Activated T-helper 1 cell treated with anti-CD3 and anti-CD28 coated beads, Interleukin-12 subunit alpha, Interleukin-12 subunit beta, Interleukin-2, Interleukin-4 antibody, amounts not matched to agents 30 ng/mL and 10 ng/mL and 1 ng/mL, durations not matched to agents 14 hours and 24 hours and 36 hours (primary cell): Measurements from ENCODE around the gene TLN1. TPM values are rescaled to one million over a fixed set of nuclear protein-coding genes. Genes with fewer than 3 reads are reported as not detected.

Source experiments
- DNase-seq: peaks from one replicate; pipeline ENCODE4 v3.0.0; 2021; ENCODE audit warnings: low spot score
- H3K27ac Mint-ChIP-seq: one replicate; pipeline ENCODE4 v1.8.0; 2021; ENCODE audit warnings: mild to moderate bottlenecking, mixed read lengths
- H3K27me3 Mint-ChIP-seq: one replicate; pipeline ENCODE4 v1.8.0; 2022; ENCODE audit warnings: mild to moderate bottlenecking, moderate library complexity, mixed read lengths; ENCODE audit not compliant: insufficient read depth
- H3K36me3 Mint-ChIP-seq: one replicate; pipeline ENCODE4 v1.8.0; 2021; ENCODE audit warnings: low read depth, mixed read lengths
- H3K4me1 Mint-ChIP-seq: one replicate; pipeline ENCODE4 v1.8.0; 2021; ENCODE audit warnings: low read depth, mixed read lengths
- H3K4me3 Mint-ChIP-seq: one replicate; pipeline ENCODE4 v1.8.0; 2021; ENCODE audit warnings: mild to moderate bottlenecking, moderate library complexity, mixed read lengths
- H3K9me3 Mint-ChIP-seq: one replicate; pipeline ENCODE4 v1.8.0; 2021; ENCODE audit warnings: mixed read lengths
- intact Hi-C: fragments of 100-400 bp; cut with micrococcal nuclease; formaldehyde crosslinking; loops from one replicate; pipeline ENCODE4 v1.15.1; 2024
- total RNA-seq: library from RNA; stranded (reverse); gene quantifications from 2 replicates; pipeline ENCODE4 v1.2.3, GENCODE V29; 2022

Gene TLN1
- total RNA-seq, 1 donor from 2014 or later, result 229 TPM

DNA sequence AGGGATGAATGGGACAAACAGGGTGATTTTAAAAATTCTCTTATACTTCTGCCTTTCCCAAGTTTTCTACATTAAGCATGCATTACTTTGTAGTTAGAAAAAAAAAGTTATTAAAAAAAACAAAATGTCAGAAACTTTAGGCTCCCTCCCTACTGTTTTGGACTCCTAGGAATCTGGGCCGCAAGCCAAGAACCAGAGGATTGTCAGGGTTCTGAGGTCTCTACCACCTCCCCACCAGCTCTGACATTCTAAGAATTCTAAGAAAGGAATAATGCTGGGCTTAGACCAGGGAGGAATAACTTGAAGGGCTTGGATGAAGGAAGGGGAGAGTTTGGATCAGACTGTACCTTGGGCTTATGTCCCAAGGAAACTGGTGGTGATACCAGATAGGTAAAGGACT, 66.0 kb downstream of the TLN1 start:
- Mint-ChIP-seq H3K4me1 (peaks cover 41% of the 10 kb centered on the region), H3K4me3 (peak overlapping the region; percentile 88), H3K27me3 (no peaks in the 10 kb centered on the region), H3K9me3 (no peaks in the 10 kb centered on the region), H3K27ac (peak overlapping the region; percentile 45), H3K36me3 (peaks cover 9% of the 10 kb centered on the region)
- intact Hi-C loops, result no loop called here
- DNase-seq, result no peak

- peak overlapping the region; percentile 88 for H3K4me3 Mint-ChIP-seq
- H3K9me3 Mint-ChIP-seq, result no peaks in the 10 kb centered on the region
- H3K27ac Mint-ChIP-seq, result peak overlapping the region; percentile 59
- intact Hi-C loops, result loop anchor here (1.0 to 2.0 kb wide), 2 partner anchors 19 to 23 kb away; no protein-coding TSS in a partner anchor
- H3K4me1 Mint-ChIP-seq, result peaks cover 47% of the 10 kb centered on the region
- peaks cover 15% of the 10 kb centered on the region for H3K36me3 Mint-ChIP-seq
- H3K27me3 Mint-ChIP-seq, result no peaks in the 10 kb centered on the region
- no peak for DNase-seq
Observed at GRCh38 chr9:35665471-35665818, 66.5 kb downstream of the TLN1 start.

- no peaks in the 10 kb centered on the region for H3K27me3 Mint-ChIP-seq
- H3K9me3 Mint-ChIP-seq, result no peaks in the 10 kb centered on the region
- H3K4me3 Mint-ChIP-seq, result peak within 1 kb of the TSS; percentile 88
- H3K36me3 Mint-ChIP-seq, result peaks cover 20% of the 10 kb centered on the region
- H3K4me1 Mint-ChIP-seq, result peaks cover 53% of the 10 kb centered on the region
- peak; percentile 76 for DNase-seq
- H3K27ac Mint-ChIP-seq, result peak within 1 kb of the TSS; percentile 79
- intact Hi-C loops, result loop anchor here (1.0 to 2.0 kb wide), 2 partner anchors 18 to 24 kb away; no protein-coding TSS in a partner anchor
Observed at GRCh38 chr9:35664531-35665470, 67.2 kb downstream of the TLN1 start, which contains the start of gene ARHGEF39. Gene ARHGEF39, minus strand, starts transcription at chr9:35665195. Its CDS starts 26 bp downstream, at chr9:35665169.

DNA sequence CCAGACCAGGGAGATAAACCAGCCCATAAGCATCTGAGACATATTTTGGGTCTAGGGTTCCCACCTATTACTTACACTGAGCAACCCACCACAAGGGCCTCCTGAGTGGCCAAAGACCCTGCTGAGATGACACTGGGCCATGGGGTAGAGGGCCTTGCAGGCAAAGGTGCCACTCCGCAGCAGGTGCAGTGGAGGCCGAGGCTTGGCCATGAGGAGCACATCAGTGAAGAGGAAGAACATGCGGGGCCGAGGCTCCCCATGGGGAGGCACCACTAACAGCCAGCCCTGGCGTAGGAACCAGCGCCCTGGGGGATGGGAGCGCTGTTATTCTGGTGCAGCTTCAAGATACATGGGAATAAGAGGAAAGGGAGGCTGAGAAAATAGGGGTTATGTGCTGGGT, 69.6 kb downstream of the TLN1 start:
- Mint-ChIP-seq H3K9me3 (no peaks in the 10 kb centered on the region), H3K4me1 (peaks cover 70% of the 10 kb centered on the region), H3K4me3 (peak overlapping the region; percentile 66), H3K27ac (peak overlapping the region; percentile 80), H3K27me3 (peaks cover 2% of the 10 kb centered on the region), H3K36me3 (peaks cover 28% of the 10 kb centered on the region)
- no peak for DNase-seq
- intact Hi-C loops, result no loop called here

DNA sequence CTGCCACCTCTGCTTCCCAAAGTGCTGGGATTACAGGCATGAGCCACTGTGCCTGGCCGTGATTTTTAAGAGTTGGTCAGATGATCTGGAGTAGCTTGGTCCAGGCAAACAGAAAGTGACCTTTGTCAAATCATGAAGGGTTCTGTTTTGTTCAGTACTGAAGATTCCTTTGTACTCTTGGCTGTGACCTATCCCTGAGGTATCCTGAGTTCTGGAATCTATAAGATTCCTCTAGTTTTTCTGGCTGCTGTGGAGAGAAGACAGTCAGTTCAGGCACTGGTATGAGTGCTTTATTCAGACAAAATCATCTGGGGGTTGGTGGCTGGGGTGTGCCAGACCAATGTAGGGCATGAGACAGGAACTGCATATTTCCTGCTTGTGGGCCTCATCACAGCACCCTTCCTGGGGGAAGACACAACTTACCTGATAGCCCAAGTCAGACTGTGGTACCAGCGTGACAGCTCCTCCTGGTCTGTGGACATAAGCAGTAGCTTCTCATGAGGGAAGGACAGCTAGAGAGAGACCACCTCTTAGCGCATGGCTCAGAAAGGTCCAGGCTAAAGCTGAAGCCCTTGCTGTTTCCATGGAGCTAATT, 70.1 kb downstream of the TLN1 start:
- intact Hi-C loops, result no loop called here
- H3K4me3 Mint-ChIP-seq, result peak overlapping the region; percentile 66
- H3K27ac Mint-ChIP-seq, result peak overlapping the region; percentile 47
- peaks cover 76% of the 10 kb centered on the region for H3K4me1 Mint-ChIP-seq
- DNase-seq, result no peak
- peaks cover 2% of the 10 kb centered on the region for H3K27me3 Mint-ChIP-seq
- no peaks in the 10 kb centered on the region for H3K9me3 Mint-ChIP-seq
- peaks cover 28% of the 10 kb centered on the region for H3K36me3 Mint-ChIP-seq

- Mint-ChIP-seq H3K9me3 (no peaks in the 10 kb centered on the region), H3K4me3 (peak overlapping the region; percentile 60), H3K4me1 (peaks cover 78% of the 10 kb centered on the region), H3K27me3 (peaks cover 2% of the 10 kb centered on the region), H3K36me3 (peaks cover 26% of the 10 kb centered on the region), H3K27ac (peak overlapping the region; percentile 58)
- no peak for DNase-seq
- intact Hi-C loops, result no loop called here
Observed at GRCh38 chr9:35660966-35661415, 71.0 kb downstream of the TLN1 start.

- H3K27ac Mint-ChIP-seq, result peak overlapping the region; percentile 66
- DNase-seq, result no peak
- peaks cover 2% of the 10 kb centered on the region for H3K27me3 Mint-ChIP-seq
- H3K36me3 Mint-ChIP-seq, result peaks cover 26% of the 10 kb centered on the region
- intact Hi-C loops, result loop anchor here (2.0 kb wide), 2 partner anchors 31 to 155 kb away; partner anchors contain the start of gene HINT2
- H3K4me1 Mint-ChIP-seq, result peaks cover 76% of the 10 kb centered on the region
- H3K9me3 Mint-ChIP-seq, result no peaks in the 10 kb centered on the region
- peak overlapping the region; percentile 84 for H3K4me3 Mint-ChIP-seq
Observed at GRCh38 chr9:35659340-35659739, 72.7 kb downstream of the TLN1 start.

DNA sequence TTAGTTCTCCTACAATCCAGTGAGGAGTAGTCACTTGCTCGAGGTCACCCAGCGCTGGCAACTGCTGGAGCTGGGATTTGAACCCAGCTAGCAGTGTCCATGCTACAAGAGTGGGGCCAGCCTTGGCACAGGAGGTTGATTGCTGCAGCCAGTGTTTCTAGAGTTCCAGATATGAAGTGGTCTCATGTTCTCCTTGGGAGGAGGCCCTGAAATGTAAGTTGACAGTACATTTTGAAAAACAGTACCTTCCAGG, 73.1 kb downstream of the TLN1 start:
- peaks cover 2% of the 10 kb centered on the region for H3K27me3 Mint-ChIP-seq
- DNase-seq, result no peak
- intact Hi-C loops, result loop anchor here (1.0 to 2.0 kb wide), 3 partner anchors 32 to 156 kb away; partner anchors contain the start of gene HINT2
- H3K36me3 Mint-ChIP-seq, result peaks cover 26% of the 10 kb centered on the region
- peaks cover 71% of the 10 kb centered on the region for H3K4me1 Mint-ChIP-seq
- peak overlapping the region; percentile 84 for H3K4me3 Mint-ChIP-seq
- peak overlapping the region; percentile 66 for H3K27ac Mint-ChIP-seq
- no peaks in the 10 kb centered on the region for H3K9me3 Mint-ChIP-seq

- peak; percentile 80 for DNase-seq
- H3K4me1 Mint-ChIP-seq, result peaks cover 66% of the 10 kb centered on the region
- peaks cover 26% of the 10 kb centered on the region for H3K36me3 Mint-ChIP-seq
- peaks cover 2% of the 10 kb centered on the region for H3K27me3 Mint-ChIP-seq
- intact Hi-C loops, result loop anchor here (1.0 to 2.0 kb wide), 3 partner anchors 32 to 156 kb away; partner anchors contain the start of gene HINT2
- peak within 1 kb of the TSS; percentile 99 for H3K27ac Mint-ChIP-seq
- no peaks in the 10 kb centered on the region for H3K9me3 Mint-ChIP-seq
- H3K4me3 Mint-ChIP-seq, result peak within 1 kb of the TSS; percentile 84
Observed at GRCh38 chr9:35658137-35658967, 73.6 kb downstream of the TLN1 start, which contains the start of gene CCDC107. Gene CCDC107, plus strand, starts transcription at chr9:35658292. Its CDS starts 88 bp downstream, at chr9:35658380.

DNA sequence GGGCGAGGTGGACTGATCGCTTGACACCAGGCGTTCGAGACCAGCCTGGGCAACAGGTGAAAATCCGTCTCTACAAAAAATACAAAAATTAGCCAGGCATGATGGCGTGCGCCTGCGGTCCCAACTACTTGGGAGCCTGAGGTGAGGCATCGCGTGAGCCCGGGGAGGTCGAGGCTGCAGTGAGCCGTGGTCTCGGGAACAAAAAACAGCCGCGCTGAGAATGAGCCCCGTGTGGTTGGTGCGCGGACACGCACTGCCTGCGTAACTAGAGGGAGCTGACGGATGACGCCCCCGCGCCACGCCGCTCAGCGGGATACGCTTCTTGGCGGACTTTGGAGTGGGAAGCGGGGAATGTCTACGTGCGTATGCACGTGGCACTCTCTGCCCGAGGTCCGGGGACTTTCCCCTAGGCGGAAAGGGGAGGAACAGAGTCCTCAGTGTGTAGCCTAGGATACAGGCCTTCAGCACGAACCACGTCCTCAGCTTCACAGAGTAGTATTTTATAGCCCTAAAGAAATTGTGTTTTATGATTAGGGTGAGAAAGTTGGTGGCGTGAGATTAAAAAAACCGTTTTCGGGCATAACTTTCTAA, 74.4 kb downstream of the TLN1 start, which contains the start of gene RMRP:
TSS of gene RMRP (minus strand) at position 474 of the 591 bp plus-strand sequence.
- no peaks in the 10 kb centered on the region for H3K9me3 Mint-ChIP-seq
- DNase-seq, result peak; percentile 88
- H3K4me3 Mint-ChIP-seq, result peak within 1 kb of the TSS; percentile 84
- peaks cover 25% of the 10 kb centered on the region for H3K36me3 Mint-ChIP-seq
- peak within 1 kb of the TSS; percentile 99 for H3K27ac Mint-ChIP-seq
- H3K27me3 Mint-ChIP-seq, result peaks cover 2% of the 10 kb centered on the region
- intact Hi-C loops, result loop anchor here (1.0 to 2.0 kb wide), 7 partner anchors 8 to 546 kb away; partner anchors contain the start of genes CREB3, HINT2 and TLN1
- H3K4me1 Mint-ChIP-seq, result peaks cover 59% of the 10 kb centered on the region

- Mint-ChIP-seq H3K36me3 (peaks cover 21% of the 10 kb centered on the region), H3K27ac (peak overlapping the region; percentile 99), H3K27me3 (peaks cover 2% of the 10 kb centered on the region), H3K9me3 (no peaks in the 10 kb centered on the region), H3K4me3 (peak overlapping the region; percentile 84), H3K4me1 (peaks cover 56% of the 10 kb centered on the region)
- intact Hi-C loops, result loop anchor here (1.0 kb wide), 4 partner anchors 8 to 546 kb away; partner anchors contain the start of genes CREB3 and TLN1
- DNase-seq, result no peak
Observed at GRCh38 chr9:35656831-35657545, 75.0 kb downstream of the TLN1 start.
